ENCODE results near the gene ARRB2. TPM values are rescaled to one million over a fixed set of nuclear protein-coding genes. Genes with fewer than 3 reads are reported as not detected.

ARRB2 gene
- total RNA-seq, 1 experiment from 2014 or later, result 75.3 TPM

GRCh38 chr17:4724650-4725049 is 14.2 kb downstream of the ARRB2 start:
- Histone ChIP-seq H3K23ac (ENCODE audit: insufficient read length, low read depth, low read length) (no peak overlapping the region), H4K8ac (replicated peaks; ENCODE audit: insufficient read length, low read depth, low read length) (no peak overlapping the region), H2BK20ac (ENCODE audit: low read depth, low read length, poor library complexity, severe bottlenecking) (no peak overlapping the region), H3K9ac (ENCODE audit: extremely low read depth, insufficient read length, low read length) (no peak overlapping the region), H4K5ac (ENCODE audit: insufficient read length, low read depth, low read length) (no peak overlapping the region), H2BK120ac (ENCODE audit: low read depth, low read length, poor library complexity, severe bottlenecking) (no peak overlapping the region), H3K79me2 (ENCODE audit: insufficient read depth, low read length) (no peaks in the 10 kb centered on the region), H3K14ac (ENCODE audit: insufficient read depth, low read length) (no peak overlapping the region), H3K79me1 (ENCODE audit: insufficient read depth, low read depth, low read length, poor library complexity, severe bottlenecking) (no peaks in the 10 kb centered on the region), H2BK5ac (ENCODE audit: insufficient read length, low read length) (no peak overlapping the region), H4K20me1 (ENCODE audit: control insufficient read depth, insufficient read depth, insufficient read length) (no peaks in the 10 kb centered on the region), H2AFZ (ENCODE audit: low read length) (no peak overlapping the region), H3K23me2 (ENCODE audit: insufficient read length, low read depth, low read length, poor library complexity, severe bottlenecking) (no peaks in the 10 kb centered on the region), H3K27me3 (ENCODE audit: insufficient read depth, low read length) (no peaks in the 10 kb centered on the region), H3K56ac (ENCODE audit: insufficient read length, low read depth, low read length) (no peak overlapping the region), H3T11ph (ENCODE audit: low read length) (no peak overlapping the region), H2BK12ac (ENCODE audit: insufficient read length, low read depth, low read length) (no peak overlapping the region), H2AK5ac (ENCODE audit: insufficient read length, low read length) (no peak overlapping the region), H3K4ac (ENCODE audit: low read depth, low read length) (no peak overlapping the region), H4K91ac (ENCODE audit: insufficient read length, low read depth, low read length) (no peak overlapping the region), H3K18ac (ENCODE audit: insufficient read length, low read depth, low read length) (no peak overlapping the region), H3K27ac (ENCODE audit: insufficient read length, low read depth, low read length) (no peak overlapping the region), H3K4me1 (ENCODE audit: insufficient read depth, low read length) (no peaks in the 10 kb centered on the region), H3K9me3 (ENCODE audit: control insufficient read depth, low read depth, low read length) (no peaks in the 10 kb centered on the region), H2BK15ac (ENCODE audit: low read depth, low read length) (no peak overlapping the region), H3K4me2 (ENCODE audit: insufficient read depth, insufficient read length, low read length) (no peak overlapping the region)
- Mint-ChIP-seq H3K4me3 (no peak overlapping the region), H3K27me3 (ENCODE audit: low read depth) (peaks cover 9% of the 10 kb centered on the region), H3K27ac (no peak overlapping the region), H3K4me1 (no peaks in the 10 kb centered on the region; a peak in 1 of 4 replicates), H3K36me3 (ENCODE audit: insufficient read depth in 1 of 3, low read depth in 3 of 3) (peaks cover 4 to 18% (median 15%) of the 10 kb centered on the region in 3 experiments; a peak in 6 of 7 replicates), H3K9me3 (no peaks in the 10 kb centered on the region; a peak in 1 of 5 replicates)
- no peak for DNase-seq
- TF ChIP-seq, protein P1, sequence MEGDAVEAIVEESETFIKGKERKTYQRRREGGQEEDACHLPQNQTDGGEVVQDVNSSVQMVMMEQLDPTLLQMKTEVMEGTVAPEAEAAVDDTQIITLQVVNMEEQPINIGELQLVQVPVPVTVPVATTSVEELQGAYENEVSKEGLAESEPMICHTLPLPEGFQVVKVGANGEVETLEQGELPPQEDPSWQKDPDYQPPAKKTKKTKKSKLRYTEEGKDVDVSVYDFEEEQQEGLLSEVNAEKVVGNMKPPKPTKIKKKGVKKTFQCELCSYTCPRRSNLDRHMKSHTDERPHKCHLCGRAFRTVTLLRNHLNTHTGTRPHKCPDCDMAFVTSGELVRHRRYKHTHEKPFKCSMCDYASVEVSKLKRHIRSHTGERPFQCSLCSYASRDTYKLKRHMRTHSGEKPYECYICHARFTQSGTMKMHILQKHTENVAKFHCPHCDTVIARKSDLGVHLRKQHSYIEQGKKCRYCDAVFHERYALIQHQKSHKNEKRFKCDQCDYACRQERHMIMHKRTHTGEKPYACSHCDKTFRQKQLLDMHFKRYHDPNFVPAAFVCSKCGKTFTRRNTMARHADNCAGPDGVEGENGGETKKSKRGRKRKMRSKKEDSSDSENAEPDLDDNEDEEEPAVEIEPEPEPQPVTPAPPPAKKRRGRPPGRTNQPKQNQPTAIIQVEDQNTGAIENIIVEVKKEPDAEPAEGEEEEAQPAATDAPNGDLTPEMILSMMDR (conservative IDR thresholded peaks at IDR 0.05), result no peak
- WGBS (ENCODE audit: extremely low coverage, insufficient read length, low lambda C conversion rate), result no CpG with 5 or more reads among the region's 5 CpGs
